Measurements from ENCODE around the gene TEX14.
"Not testable (repeated sequence)": the region's sequence is repeated elsewhere in the genome, so short reads cannot be mapped to it uniquely, and the experiment has no call there.

TEX14 gene

DNA sequence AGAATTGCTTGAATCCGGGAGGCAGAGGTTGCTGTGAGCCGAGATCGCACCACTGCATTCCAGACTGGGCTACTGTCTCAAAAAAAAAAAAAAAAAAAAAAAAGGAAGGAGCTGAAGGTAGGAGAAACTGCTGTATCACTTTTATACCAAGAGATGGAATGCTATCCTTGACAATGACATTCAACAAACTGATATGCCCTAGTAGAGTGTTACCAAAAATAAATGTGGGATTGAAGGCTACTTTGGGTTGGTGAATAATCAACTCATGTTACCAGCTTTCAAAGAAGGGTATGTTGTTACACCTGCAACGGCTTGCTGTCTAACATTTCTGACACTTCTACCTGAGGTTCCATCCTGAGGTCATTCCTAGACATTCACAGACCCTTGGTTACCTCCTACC is 84.9 kb downstream of the TEX14 start:
- no peak for DNase-seq (ENCODE audit: low read depth)

GRCh38 chr17:58605986-58606385 is 85.9 kb downstream of the TEX14 start:
- no peak for DNase-seq (ENCODE audit: low read depth)

- no peak for DNase-seq (ENCODE audit: low read depth)
Measured at GRCh38 chr17:58605470-58605869, 86.4 kb downstream of the TEX14 start.

- DNase-seq (ENCODE audit: low read depth): no peak
Measured at GRCh38 chr17:58601976-58602375, 89.9 kb downstream of the TEX14 start.

DNA sequence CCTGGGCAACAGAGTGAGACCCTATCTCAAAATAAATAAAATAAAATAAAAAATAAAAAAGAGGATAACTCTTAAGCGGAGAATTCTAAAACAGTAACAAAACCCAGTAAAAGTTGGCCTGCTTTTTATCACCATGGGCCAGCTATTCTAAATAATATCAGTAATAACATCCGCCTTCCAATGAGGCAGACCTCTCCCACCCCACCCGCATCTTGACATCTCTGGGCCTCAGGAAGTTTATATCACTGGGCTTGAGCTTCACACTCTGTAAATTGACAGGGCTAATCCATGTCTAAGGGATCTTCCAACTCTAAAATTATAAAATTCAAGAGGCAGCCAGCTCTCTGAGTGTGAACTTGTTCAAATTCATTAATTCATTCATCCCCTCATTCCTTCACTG is 94.5 kb downstream of the TEX14 start:
- no peak for DNase-seq (ENCODE audit: low read depth)

- DNase-seq (ENCODE audit: low read depth): no peak
Measured at GRCh38 chr17:58595194-58595792, 96.6 kb downstream of the TEX14 start.

DNA sequence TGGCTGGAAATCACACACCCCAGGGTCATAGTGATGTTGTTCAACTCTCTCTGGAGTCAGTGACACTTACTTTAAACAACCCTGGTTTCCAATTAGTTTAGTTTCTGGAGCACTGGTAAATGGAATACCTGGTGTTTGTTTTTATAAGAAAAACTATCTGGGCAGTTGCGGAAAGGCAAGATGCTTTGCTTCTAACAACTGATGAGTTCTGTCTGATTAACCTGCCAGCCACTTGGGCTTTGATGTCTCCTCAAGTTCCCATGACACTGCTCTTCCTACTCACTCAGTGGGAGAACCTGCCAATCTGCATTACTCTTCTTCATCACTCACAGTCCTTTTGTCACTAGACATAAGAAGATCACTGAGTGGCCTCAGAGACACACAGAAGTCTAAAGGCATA is 98.7 kb downstream of the TEX14 start:
- no peak for DNase-seq (ENCODE audit: low read depth)

GRCh38 chr17:58591455-58591854 is 100.4 kb downstream of the TEX14 start:
- DNase-seq (ENCODE audit: low read depth): no peak

GRCh38 chr17:58590377-58590776 is 101.5 kb downstream of the TEX14 start:
- DNase-seq (ENCODE audit: low read depth): no peak

DNA sequence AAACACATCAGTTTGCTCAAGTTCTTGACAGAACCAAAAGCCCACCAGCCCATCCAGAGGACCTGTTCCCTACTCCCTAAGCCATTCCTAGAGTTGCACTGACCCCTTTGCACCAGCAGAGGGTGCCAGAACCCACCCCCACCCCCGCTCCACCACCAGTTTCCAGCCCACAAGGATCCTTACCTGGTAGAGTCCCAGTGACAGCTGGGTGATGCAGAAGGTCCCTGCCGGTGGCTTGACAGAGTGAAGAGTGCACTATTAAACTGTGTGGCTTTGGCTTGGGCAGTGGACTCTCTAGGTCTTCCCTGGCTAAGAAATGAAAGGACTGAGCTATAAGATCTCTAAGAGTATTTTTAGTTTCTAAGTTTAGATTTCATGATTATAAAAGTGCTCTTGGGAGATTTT is 104.1 kb downstream of the TEX14 start:
- DNase-seq (ENCODE audit: low read depth): peak; percentile 12

DNA sequence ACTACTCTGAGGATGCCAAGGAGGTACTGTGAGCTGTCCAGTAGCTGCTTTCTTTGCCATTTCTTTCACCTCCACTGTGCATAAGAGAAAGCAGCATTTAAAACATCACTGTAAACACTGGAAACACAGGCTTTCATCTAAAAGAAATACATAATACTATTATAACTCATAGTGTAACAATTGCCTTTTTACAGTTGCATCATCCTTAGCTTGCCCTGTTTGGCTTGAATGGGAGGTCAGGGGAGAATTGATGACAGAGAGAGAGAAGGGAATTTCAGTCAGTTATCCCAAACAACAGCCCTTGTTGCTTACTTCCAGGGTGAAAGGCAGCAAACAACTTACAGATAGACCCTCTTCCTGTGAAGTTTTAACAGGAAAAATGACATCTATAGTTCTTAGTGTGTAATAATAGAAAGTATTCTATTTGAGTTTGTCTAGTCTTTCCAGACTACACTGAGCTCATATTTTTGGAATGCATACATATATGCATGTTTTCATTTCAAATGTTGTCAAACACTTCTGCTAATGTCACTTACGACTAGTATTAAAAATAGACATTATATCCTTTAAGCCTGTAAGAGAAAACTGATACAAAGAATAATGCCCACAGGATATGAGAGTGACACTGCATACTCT is 105.7 kb downstream of the TEX14 start:
- no peak for DNase-seq (ENCODE audit: low read depth)

DNA sequence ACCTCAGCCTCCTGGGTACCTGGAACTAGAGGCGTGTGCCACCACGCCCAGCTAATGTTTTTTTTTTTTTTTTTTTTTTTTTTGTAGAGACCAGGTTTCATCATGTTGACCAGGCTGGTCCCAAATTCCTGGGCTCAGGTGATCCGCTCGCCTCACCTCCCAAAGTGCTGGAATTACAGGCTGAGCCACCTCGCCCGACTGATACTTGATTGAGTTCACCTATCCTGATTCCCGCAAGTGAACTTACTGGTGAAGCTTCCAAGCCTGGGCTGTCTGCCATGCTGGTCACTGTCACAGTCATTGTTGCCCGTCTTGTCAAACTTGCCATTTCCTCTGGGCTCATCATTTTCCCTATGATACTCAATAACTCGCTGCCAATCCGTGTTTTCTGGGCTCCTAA is 106.3 kb downstream of the TEX14 start:
- DNase-seq (ENCODE audit: low read depth): no peak

DNA sequence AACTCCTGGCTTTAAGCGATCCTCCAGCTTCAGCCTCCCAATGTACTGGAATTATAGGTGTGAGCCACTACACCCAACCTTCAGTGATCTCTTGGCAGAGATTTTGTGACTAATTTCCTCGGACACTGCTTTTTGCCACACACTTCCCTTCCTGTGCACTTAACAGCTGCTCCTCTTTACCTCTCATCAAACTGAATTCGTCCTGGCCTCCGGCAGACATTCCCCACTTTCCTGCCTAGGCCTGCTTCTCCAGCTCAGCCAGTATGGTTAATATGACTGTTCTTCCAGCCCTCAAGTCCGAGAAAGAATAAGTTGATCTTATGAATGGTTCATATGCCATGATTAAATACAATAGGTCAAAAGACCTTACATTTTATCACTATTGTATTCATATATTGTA is 108.4 kb downstream of the TEX14 start:
- no peak for DNase-seq (ENCODE audit: low read depth)

- DNase-seq (ENCODE audit: low read depth): not testable (repeated sequence)
Measured at GRCh38 chr17:58582718-58583117, 109.1 kb downstream of the TEX14 start.

DNA sequence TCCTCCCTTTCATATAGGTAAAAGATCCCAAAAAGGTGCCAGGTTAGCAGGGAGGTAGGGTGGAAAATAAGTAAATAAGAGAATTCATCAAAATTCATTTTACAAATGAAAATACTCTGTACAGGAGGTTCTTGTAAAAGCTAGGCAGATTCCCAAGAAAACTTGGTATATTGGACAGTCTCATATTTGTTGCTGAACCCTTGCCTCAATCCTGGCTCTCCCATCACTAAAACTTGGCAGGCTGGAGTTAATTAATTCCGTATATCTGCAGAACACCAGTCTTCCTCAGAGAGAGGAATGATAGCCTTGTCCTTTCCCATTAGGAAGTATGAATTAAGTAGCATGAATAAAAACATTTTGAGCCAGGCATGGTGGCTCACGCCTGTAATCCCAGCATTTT is 111.2 kb downstream of the TEX14 start:
- no peak for DNase-seq (ENCODE audit: low read depth)

DNA sequence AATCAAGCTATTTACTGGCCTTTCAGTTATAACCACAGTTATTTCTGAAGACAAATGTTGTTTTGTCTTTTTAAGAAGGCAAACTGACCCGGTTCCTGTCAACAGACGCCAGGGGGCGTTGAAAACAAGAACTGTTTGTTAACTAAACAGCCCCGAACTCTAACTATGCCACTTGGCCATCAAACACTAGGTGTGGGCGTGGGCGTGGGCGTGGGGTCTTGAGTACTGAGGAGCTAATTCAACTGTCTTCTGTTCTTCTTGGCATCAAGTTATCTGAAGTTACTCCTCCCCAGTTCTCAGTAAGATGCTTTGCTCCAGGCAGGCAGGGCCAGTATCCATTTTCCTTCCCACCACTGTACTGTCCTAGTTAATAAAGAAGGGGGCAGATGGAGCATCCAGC is 114.1 kb downstream of the TEX14 start:
- peak; percentile 12 for DNase-seq (ENCODE audit: low read depth)

DNA sequence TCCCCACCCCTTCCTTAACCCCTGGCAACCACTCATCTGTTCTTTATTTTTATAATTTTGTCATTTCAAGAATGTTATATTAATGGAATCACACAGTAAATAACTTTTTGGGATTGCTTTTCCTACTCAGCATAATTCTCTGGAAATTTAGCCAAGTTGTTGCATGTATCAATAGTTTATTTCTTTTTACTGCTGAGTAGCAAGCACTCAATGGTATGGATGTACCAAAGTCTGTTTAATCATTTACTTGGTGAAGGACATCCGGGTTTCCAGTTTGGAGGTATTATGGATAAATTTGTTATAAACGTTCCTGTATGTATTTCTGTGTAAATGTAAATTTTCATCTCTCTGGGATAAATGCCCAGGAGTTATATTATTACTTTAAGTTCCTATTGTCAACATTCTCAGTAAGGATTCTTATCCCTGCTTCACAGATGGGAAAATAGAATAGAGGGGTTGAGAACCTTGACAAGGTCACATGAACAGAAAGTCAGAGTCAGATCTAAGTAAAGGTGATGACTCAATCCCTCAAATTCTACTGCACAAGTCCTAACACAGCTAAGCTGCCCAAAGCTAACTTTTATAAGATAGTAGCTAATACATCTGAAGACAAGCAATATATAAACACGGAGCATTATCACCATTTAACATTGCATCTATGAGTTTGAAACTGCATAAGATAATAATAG is 115.0 kb downstream of the TEX14 start:
- DNase-seq (ENCODE audit: low read depth): no peak

GRCh38 chr17:58575511-58575910 is 116.3 kb downstream of the TEX14 start:
- peak; percentile 18 for DNase-seq (ENCODE audit: low read depth)

DNA sequence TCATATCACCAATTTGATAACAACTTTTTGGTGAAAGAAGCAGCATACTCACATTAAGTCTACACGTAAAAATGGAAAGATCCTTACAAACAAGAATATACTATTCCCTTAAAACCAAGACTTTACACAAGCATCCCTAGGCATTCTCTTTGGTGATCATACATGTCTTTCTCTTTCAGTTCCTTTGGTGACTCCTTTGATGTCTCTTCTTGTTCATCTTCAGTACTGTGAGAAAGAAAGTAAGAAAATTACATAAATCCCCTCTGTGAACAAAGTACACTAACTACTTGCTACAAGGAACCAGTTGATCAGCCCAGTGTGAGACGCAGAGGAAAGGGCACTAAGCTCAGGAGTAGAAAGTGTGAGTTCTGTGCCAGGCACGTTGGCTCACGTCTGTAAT is 117.8 kb downstream of the TEX14 start:
- no peak for DNase-seq (ENCODE audit: low read depth)

GRCh38 chr17:58572846-58573245 is 119.0 kb downstream of the TEX14 start:
- no peak for DNase-seq (ENCODE audit: low read depth)

- no peak for DNase-seq (ENCODE audit: low read depth)
Measured at GRCh38 chr17:58570758-58571157, 121.1 kb downstream of the TEX14 start.

DNA sequence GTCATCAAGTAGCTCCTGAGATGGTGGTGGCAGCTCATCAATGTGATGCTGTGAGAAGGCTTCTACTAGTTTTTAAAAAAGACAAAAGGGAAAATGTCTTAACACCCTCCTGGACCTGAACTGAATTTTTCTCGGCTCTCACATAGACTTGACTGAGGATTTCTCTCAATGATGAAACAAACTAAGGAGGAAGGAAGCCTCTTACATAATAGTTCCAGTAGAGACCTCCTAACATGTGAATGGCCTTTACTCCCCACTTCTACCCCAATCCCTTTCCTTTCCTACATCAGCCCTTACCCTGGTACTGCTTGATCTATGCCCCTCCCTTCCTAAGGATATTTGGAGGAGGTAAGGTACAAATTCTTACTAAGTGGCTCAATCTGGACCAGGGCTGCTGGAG is 122.6 kb downstream of the TEX14 start:
- no peak for DNase-seq (ENCODE audit: low read depth)

DNA sequence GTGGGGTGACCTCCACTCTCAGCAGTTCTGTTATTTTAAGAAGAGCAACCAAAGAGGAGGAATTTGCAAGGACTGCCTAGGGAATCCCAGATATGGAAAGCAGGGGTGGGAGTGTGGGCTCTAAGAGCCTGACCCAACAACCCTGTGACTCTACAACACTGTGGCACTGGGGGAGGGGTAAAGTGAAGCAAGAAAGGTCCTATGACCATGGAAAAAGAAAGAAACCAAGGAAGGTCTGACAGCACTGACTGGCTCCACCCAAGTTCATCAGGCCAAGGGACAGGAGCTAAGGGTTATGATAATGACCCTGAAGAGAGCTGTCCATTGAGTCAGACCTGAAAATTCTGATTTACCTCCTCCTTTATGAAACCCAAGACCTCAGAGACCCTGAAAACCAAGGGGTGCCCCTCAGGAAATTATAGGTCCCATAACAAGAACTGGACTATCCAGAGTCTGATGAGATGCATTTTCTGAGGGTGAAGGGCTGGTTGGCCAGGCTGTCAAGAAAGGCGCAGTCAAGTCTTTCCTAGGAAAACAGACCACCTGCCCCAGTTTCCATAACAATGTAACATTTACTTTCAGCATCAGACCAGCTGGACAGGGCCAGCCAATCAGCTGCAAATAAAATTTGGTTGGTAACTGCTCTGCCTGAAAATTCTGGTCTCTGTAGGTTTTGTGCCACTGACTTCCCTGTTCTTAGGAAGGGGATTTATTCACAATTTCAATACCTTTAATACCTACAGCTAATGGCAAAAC is 123.6 kb downstream of the TEX14 start:
- no peak for DNase-seq (ENCODE audit: low read depth)
